GM21737 (cell line): ENCODE results near the gene LSAMP.

ENCODE experiments used
- ATAC-seq: cut with Tn5 transposase; IDR thresholded peaks from one replicate; pipeline ENCODE4 v1.9.1; 2021; ENCODE audit warnings: mild to moderate bottlenecking, moderate library complexity; ENCODE audit not compliant: unreplicated experiment

The LSAMP gene

DNA sequence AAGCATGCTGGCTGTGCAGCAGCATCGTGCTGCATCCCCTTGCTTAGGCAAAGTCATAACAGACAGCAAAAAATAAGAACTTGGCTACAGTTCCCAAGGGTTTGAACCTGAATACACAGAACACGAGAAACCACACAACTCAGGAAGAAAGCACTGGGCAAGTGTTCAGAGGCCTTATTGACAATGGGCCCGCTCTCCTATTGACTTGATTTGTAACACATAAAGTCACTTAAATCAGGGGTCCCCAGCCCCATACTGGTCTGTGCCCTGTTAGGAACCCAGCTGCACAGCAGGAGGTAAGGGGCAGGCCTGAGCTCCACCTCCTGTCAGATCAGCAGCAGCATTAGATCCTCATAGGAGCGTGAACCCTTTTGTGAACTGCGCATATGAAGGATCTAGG is 145.1 kb downstream of the LSAMP start:
- ATAC-seq: no peak

DNA sequence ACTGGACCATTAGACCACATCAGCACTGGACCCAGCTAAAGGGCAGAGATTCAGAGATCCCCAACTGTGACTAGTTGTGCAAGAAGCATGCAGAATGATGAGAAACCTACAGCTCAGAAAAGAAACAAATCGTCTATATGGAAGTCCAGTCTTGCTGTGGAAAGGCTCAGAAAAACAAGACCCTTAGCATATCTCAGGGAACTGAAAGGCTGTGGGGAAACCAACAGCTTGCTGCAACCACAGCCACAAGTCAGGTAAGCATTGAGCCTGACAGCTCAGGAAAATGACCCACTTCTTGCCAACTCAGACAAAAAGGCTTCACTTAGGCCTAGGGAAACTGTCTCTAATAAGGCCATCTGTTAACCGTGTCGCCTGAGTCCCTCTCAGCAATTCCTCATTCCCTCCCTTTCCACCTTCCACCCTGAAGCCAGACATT is 145.6 kb downstream of the LSAMP start:
- ATAC-seq: no peak

DNA sequence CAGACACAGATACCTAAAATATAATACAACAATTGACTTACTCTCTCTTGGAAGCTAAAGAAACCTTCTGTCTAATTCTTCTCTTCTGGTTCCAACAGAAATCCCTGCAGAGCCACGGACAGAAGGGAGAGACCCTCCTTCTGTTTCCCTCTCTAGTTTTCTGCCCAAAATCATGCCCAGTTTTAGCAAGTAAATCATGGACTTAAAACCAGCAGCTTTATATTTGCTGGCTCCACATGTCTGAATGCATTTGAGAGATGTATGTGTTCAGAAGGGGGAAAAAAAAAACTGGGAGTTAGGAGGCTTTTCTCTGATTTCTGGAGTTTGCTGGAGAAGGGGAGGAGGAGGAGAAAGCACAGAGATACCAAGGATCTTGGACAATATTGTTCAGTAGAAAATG is 147.1 kb downstream of the LSAMP start:
- no peak for ATAC-seq

DNA sequence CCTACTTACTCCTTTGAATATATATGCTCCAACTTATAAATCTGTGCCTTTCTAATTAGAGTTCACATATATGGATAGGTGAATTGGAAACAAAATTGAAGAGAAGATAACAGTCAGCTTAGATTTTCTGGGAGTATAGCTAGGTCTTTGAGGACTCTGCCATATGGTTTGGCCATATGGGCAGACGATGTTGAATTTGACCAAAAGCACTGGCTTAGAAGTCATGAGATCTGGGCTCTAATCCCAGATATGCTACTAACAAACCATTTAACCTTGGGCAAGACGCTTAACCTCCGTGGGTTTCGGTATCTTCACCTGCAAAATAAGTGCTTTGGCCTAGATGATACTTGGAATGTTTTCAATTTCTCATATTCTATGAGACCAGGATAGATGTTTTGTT is 154.1 kb downstream of the LSAMP start:
- no peak for ATAC-seq

DNA sequence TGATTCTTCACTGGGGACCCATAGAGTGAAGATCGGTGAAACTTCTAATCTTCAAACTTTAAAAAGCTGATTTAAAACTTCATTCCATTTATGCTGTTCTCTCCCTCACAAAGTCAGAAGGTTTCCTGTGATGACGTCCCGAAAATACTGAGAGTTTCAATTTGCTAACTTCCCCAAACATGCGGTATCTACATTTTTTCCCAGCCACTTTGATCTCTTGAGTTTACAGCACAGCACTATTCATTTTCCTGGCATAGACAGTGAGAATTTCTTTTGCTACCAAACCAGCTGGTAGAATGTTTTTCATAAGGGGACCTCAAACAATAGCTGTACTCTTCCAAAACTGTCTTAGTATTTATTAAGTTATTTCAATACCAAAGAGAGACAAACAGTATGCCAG is 156.8 kb downstream of the LSAMP start:
- ATAC-seq: no peak

DNA sequence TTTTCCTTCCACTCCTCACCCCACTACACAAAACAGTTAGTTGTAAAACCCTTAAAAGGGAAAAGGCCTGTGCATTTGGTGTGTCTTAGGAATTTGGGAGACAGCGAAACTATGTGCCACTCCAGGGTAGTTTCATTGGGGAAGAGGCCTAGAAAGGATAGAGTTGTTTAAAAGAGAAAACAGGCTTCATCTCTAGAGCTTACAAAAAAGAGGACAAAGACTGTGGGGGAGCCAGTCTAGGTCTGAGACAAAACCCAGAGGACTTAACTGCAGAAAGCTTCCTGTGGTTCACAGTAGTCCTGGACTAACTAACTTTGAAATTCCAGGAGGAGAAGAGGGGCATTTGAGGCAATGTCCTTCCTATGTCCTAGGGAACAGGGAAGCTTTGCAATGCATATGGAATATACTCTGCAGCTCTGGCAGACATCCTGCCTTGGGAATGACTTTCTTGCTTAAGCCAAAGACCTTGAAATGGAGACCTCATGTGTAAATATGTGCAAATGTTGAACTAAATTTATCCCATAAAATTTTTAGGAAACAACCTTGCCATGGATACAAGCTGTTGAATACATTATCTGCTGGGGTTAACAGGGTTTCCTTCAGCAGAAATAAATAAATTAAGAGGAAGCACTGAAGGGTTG is 159.4 kb downstream of the LSAMP start:
- ATAC-seq: no peak

DNA sequence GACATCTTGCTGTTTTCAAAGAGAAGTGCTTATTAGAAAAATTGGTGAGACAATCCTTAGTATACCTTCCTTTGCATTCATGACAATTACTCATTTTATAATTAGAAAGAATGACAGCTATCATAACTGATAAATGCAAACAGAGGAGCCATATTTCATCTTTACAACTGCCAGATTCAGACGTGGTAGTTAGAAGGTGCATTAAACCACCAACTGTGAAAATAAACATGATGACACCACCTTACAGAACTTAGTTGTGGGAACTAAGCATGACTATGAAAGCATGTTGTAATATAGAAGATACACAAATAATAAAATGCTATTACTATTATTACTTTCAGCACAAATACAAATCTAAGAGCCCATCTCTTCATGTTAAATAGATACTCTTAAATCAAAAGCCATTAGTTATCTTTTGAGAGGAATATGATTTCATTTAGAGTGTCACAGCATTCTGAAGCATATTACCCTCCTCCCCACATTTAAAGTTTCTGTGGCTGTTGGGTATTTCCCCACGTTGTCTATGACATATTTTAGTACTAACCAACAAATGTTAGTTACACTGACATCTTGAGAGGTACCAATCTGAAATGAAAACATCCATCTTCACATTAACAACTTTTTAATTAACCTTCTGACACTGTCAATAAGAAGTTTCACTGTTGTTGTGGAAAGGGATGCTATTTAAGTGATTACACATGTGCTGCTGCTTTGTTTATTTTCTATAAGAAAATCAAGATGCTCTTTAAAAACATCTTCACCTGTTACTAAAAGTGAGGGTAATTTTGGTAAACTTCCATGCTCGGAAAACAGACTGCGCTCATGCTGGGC is 163.8 kb downstream of the LSAMP start:
- ATAC-seq: no peak

DNA sequence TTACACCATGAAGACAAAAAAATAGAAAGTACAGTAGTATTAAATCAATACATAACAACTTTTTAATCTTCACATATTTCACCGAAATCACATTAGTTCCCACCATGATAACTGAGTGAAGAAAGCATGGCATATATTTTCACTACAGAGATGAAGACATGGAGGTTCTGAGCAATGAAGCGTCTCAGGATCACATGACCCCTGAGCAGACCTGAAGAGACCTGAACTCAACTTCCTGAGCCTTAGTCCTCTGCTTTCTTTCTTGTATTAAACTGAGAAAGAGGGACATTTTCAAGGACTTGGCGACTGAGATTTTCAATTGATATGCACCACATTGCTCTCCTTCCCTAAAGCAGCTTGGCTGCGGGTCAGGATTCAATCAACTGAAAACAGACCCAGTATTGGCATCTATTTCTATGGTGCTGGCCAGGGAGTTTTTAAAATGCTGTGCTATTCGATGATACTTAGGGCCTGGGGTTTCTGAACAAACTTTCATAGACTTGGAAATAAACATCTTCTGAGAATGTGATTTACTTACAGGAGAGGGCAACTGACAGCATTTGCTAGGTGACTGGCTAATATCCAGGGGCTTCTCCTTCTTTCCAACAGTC is 165.1 kb downstream of the LSAMP start:
- ATAC-seq: no peak

DNA sequence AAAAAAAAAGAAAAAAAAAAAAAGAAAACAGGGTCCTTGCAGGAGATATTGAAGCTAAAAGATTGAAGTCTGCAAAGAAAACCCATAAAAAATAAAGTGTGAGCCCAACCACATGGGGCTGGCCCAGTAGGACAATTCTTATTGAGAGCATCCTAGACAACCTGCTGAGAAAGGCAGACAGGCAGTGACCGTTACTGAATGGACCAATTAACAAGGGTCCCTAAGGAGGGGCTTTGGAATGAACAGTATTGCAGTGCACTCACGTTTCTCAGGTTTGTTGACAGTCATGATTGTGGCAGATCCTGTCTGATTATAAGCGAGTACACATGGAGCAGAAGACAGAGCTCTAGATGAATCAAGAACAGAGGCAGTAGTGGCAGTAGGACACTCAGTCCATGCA is 168.6 kb downstream of the LSAMP start:
- ATAC-seq: no peak

DNA sequence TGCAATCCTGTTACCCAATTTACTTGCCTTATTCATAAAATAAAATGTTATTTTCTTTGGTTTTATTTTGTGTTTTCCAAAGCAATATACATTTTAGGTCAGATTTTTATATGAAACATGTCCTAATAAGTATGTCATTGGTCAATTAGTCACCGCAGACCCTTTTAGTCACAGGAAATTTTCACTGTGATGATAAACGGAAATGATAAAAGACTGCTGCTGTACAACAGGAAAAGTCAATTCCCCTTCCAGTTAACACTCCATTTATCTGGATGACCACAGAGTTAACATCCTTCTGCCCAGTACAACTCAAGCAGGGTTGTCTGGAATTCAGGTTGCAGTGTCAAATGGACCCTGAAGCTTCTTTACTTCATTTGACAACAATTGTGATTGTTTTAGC is 175.2 kb downstream of the LSAMP start:
- no peak for ATAC-seq

DNA sequence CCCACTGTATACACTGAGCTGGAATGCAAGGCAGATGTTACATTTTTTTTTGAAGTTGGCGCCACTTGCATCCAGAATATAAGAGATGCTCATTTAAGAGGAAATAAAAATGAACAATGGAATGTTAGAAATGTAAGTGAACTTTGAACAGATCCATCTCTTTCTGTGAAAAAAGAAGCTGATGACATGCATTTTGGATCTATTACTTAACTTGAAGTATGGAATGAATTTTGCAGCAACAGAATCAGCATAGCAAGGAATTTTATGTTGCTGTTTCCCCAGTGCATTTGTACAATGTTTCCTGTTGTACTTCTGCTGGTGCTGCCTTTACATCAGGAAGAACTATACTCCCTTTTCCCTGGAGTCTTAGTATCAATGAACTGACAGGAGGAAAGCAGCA is 178.2 kb downstream of the LSAMP start:
- no peak for ATAC-seq

DNA sequence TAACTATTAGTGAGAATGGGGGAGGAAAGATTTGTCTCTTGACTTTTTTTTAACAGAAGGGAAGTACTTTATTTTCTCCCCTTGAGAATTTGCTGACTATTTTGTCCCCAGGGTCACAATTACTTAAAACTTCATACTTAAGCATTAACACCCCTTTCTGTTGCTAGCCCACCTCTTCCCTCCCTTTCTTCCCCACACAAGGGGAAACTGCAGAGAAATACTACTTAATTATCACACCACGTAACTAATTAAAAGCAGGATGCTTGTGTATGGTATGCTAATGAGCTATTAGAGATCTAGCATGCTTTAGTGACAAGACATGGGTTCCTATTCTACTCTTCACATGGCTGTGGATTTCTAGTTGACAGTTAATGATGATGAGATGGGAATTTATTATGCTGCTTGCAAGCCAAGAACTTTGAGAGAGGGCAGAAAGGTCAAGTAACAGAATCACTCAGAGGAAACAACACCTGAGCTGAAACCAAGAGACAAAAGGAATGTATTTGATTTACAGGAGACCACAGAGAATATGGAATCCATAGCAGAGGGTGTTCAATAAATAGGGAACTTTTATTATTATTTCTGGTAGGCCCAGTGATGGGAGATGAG is 179.2 kb downstream of the LSAMP start:
- no peak for ATAC-seq

DNA sequence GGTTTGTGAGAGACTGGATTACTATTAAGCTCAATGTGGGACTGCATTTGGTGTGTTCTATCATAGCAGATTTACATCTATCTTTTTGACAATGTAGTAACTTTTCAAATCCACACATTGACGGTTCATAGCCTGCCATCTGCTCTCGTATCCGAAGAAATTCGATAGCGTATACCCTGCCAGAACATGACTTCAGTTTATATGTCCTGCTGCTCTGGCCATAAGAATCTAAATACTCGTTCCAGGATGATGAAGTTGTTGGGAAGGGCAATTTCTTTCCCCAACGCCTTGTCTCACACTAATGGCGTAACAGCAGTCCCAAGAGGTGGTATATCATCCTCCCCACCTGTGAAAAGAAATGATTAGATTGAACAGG is 180.0 kb downstream of the LSAMP start:
- no peak for ATAC-seq

DNA sequence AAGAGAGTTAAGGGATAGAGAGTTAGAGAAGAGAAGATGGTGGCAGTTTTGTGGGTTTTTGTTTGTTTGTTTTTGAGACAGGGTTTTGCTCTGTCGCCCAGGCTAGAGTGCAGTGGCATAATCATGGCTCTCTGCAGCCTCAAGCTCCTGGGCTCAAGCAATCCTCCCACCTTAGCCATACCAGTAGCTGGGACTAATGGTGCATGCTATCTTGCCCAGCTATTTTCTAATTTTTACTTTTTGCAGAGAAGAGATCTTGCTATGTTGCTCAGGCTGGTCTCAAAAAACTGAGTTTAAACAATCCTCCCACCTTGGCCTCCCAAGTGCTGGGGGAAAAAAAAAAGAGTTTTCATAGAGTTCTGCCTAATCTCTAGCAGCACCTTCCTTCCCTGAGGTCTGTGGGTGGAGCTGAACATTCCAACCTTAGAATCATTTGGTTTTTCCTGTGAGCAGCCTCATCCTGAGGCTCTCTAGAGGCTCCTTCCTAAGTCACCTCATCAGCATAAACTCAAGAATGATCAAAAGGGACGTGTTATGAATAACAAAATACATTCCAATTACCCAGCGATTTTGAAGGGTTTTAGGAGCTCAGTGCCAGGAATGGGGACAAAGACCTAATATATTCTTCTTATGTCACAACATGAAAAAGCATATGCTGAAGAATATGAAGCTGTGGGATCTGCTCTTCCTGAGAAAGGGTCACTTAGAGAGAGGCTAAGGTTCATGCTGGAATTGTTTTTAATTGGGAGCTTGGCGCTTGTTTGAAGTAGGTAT is 180.6 kb downstream of the LSAMP start:
- ATAC-seq: no peak

DNA sequence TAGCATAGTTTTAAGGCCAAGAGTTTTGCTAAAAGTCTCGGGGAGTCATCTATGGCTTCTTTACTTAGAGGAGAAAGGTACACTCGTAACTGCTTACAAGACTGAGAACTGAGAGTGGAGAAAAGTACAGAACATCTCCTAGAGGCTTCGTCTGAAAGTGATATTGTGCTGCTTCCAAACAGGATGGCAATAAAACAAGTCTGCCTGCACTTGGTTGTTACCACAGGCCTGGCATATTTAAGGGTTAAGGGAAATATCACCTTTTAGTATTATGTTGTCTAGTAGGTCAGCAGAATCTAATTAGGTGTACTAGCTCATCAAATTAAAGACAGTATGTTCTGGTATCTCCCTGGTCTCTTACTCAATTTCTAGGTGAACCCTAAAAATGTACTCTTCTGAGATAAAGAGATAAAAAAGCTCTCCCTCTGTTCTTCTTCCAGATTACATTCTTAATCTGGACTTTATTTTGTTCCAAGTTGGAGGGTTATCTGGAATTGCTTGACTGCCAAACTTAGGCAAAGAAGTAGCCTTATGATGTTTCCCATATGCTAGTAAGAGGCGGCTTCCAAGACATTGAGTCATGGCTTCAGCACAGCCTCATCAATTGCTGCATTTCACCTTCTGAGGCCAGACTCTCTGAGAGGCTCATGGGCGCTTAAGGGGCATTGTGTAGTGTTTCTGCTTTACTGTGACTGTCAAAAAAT is 181.3 kb downstream of the LSAMP start:
- no peak for ATAC-seq

DNA sequence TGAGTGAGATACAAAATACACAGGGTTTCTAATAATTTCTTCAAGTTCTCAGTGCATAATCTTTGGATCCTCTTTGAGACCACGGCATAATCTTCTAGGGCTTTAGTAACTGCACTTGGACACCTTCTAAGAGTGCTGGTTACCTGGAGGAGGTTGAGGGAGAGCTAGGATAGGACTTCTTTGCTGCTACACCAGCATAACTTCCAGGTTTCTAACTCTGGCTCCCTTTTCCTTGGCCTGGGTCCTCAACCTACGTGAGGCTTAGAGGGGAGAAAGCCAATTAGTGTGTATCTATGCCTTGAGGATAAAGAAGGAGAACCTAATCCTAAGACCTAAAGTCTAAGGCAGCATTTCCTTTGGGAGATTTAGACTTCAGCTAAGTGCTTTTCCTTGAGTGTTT is 184.8 kb downstream of the LSAMP start:
- ATAC-seq: no peak

DNA sequence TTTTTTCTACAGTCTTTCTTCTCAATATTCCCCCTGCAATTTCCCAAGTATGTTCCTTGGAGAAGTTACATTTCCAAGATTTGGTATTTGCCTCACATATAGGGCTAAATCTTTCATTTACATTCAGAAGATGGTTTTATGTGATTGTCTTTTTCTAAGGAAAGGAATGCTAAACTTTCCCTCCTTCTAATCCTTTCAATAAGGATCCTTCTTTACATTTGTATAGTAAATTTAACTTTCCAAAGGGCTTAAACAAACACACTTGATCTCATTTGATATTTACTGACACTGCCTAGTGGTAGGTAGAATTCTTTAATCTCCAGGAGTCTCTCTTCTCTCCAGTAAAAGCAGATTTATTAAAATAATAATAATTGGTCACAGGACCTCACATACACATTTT is 185.3 kb downstream of the LSAMP start:
- ATAC-seq: no peak

DNA sequence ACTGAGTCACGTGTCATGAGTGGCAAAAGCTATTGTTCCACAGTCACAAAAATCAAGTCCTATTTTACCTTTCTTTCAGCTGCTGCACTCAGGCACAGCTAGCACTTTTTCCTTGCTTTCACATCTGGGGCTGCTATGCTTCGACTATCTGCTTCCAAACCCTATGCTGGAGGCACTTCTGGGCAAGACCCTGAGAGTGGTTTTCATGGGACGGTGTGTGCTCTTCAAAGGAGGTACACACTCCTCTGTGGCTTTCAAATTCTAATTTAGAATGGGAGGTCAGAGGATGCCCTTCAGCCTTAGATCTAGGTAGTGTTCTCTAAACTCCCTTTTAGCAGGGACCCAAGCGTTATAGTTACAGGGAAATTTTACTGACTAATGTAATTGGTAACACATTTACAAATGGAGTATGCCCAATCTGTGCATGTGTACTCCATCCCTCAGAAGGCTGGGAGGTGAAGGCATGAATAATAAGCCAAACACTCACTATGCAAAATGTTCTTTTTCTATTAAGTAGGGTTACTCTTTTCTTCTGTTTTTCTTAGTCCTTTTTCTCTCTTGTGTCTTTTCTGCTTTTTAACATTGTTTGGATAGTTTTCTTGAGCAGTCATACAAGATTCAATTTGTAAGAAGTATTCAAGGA is 188.3 kb downstream of the LSAMP start:
- ATAC-seq: no peak

DNA sequence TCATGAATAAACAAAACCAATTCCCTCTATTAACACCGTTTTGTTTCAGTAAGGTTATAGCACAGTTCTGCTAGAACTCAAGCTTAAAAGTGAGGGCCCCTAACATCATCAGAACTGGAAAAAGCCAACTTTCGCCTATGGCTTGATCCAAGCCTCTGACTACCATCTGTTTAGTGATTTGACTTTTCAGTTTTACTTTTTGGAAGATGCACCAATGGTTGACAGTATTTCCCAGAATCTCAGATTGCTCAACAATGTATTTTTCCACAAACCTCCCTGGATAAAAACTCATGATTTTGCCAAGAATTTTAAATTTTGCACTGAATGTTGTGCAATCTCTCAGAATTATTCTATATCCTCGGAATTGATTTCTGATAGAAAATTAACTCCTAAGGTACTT is 190.7 kb downstream of the LSAMP start:
- ATAC-seq: no peak

DNA sequence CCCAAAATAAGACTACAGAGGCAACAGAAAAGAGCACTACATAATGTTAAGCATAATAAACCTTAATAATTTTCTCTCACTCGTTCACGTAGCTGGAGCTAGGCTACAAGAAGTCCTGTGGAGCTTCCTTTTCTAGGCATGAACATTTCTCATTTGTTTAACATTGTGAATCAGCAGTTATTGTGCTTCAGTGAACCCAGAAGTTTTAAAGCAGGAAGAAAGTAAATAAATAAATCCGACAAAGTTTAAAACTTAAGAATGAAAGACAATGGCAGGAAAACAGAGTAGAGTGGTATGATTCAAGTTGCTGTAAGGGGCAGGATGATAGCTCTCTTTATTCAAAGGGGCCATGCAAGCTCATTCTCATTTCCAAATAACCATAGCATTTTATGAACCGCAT is 191.8 kb downstream of the LSAMP start:
- ATAC-seq: no peak
